IMR-90 (cell line): Measurements from ENCODE around the gene GZMB.

Experiments used
- BHLHE40 ChIP-seq: fragments of 150-350 bp; IDR thresholded peaks from 2 replicates; pipeline ENCODE4 v1.6.1; 2016; ENCODE audit warnings: mild to moderate bottlenecking, low read depth, low read length
- CEBPB ChIP-seq: IDR thresholded peaks from 2 replicates; pipeline ENCODE4 v1.6.1; 2012; ENCODE audit warnings: low read depth, low read length, improper control_type of control experiment
- CHD1 ChIP-seq: IDR thresholded peaks from 2 replicates; pipeline ENCODE4 v1.6.1; 2012; ENCODE audit warnings: low read depth, low read length, improper control_type of control experiment
- CTCF ChIP-seq: conservative IDR thresholded peaks from 2 replicates; pipeline ENCODE4 v1.5.1; 2012; ENCODE audit warnings: mild to moderate bottlenecking, low read depth, low read length, improper control_type of control experiment
- MAZ ChIP-seq: IDR thresholded peaks from 2 replicates; pipeline ENCODE4 v1.6.1; 2012; ENCODE audit warnings: low read depth, mild to moderate bottlenecking, low read length, improper control_type of control experiment, moderate library complexity, borderline replicate concordance
- MXI1 ChIP-seq: IDR thresholded peaks from 2 replicates; pipeline ENCODE4 v1.6.1; 2012; ENCODE audit warnings: low read depth, mild to moderate bottlenecking, low read length, moderate library complexity, borderline replicate concordance
- POLR2A ChIP-seq: IDR thresholded peaks from 2 replicates; pipeline ENCODE4 v1.6.1; 2012; ENCODE audit warnings: mild to moderate bottlenecking, low read depth, low read length

GRCh38 chr14:24677956-24678355 lies 44.0 kb upstream of the GZMB start:
- TF ChIP-seq CTCF = no peak
- TF ChIP-seq CEBPB = no peak
- no peak for TF ChIP-seq MAZ
- no peak for TF ChIP-seq BHLHE40
- no peak for TF ChIP-seq POLR2A
- no peak for TF ChIP-seq CHD1
- TF ChIP-seq MXI1 = no peak
